Omental fat pad (tissue), 4 donors: ENCODE results near the gene PAK1. TPM values are rescaled to one million over a fixed set of nuclear protein-coding genes. Genes with fewer than 3 reads are reported as not detected.

ENCODE experiments used
- ATAC-seq: fragments of 150-250 bp; one replicate; pipeline ENCODE4 v1.9.1; 2016; ENCODE audit warnings: mild to moderate bottlenecking, moderate library complexity; ENCODE audit not compliant: low FRiP score
- DNase-seq: peaks from one replicate; pipeline ENCODE4 v3.0.0-alpha.2; 2019; ENCODE audit warnings: low spot score
- total RNA-seq, 4 donors: library from RNA; depleted of rRNA; stranded (reverse); fragments of >200 nt; gene quantifications; one replicate each; pipeline ENCODE4 v1.1.0, GENCODE V29; 2016
- TF ChIP-seq, protein P1 (sequence below), 3 donors: fragments of 450-650 bp; IDR thresholded peaks; one replicate each; pipeline ENCODE4 v1.5.1; 2016 to 2017; ENCODE audit warnings: antibody characterized with exemption in 3 of 3, mild to moderate bottlenecking in 3 of 3, moderate library complexity in 2 of 3

PAK1 gene
- total RNA-seq, 4 donors from 2014 or later: 17.7 to 36.7 (median 22.3) TPM

- TF ChIP-seq, protein P1, sequence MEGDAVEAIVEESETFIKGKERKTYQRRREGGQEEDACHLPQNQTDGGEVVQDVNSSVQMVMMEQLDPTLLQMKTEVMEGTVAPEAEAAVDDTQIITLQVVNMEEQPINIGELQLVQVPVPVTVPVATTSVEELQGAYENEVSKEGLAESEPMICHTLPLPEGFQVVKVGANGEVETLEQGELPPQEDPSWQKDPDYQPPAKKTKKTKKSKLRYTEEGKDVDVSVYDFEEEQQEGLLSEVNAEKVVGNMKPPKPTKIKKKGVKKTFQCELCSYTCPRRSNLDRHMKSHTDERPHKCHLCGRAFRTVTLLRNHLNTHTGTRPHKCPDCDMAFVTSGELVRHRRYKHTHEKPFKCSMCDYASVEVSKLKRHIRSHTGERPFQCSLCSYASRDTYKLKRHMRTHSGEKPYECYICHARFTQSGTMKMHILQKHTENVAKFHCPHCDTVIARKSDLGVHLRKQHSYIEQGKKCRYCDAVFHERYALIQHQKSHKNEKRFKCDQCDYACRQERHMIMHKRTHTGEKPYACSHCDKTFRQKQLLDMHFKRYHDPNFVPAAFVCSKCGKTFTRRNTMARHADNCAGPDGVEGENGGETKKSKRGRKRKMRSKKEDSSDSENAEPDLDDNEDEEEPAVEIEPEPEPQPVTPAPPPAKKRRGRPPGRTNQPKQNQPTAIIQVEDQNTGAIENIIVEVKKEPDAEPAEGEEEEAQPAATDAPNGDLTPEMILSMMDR (IDR thresholded peaks at IDR 0.05): no peak
- ATAC-seq (no peak), DNase-seq (no peak)
Observed at GRCh38 chr11:77418155-77418970, 55.5 kb downstream of the PAK1 start.

- TF ChIP-seq, protein P1 (IDR thresholded peaks at IDR 0.05): no peak
- DNase-seq: no peak
- no peak for ATAC-seq
Observed at GRCh38 chr11:77416357-77416756, 57.5 kb downstream of the PAK1 start.

DNA sequence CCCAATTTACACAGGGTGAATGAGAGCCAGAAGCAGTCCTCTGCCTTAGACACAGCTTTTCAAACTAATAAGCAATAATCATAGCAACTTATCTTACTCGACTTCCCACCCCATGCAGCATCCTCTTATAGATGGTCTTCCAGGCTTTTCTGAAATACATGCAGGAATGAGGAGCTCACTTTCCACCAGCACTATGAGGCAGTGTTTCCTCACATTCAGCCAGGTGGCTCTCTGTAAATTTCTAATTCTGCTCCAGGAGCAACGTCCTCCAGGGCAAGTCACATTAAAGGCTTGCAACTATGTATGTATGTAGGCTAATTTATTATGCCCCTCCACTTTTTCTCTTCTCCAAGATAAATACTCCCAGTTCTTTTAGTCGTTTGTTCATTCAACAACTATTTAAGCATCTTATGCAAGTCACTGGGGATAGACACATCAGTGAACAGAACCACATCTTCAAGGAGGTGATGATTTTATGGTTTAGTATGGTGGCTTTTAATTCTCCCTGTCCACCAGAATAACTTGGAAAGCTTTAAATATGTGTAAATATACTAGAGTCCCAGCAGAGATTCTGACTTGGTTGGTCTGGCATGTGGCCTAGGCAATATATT, 59.9 kb downstream of the PAK1 start:
- TF ChIP-seq, protein P1 (IDR thresholded peaks at IDR 0.05): no peak
- no peak for ATAC-seq
- no peak for DNase-seq

DNA sequence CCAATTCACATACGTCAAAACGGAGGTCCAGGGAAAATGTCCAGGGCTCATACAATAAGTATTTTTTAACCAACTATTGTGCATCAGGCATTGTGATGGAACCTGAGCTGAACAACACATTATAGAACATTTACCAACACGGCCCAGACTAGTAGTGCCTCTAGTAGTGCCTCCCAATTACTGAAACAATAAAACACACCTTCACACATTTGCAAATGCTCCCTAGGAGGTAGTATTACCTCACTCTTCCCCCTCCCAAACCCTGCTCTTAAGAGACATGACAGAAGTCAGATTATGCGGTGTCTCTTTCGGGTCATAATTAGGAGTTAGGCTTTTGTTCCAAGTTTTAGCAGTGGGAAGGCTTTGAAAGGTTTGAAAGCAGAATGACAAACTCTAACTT, 61.1 kb downstream of the PAK1 start:
- TF ChIP-seq, protein P1 (IDR thresholded peaks at IDR 0.05): no peak
- no peak for ATAC-seq
- no peak for DNase-seq

GRCh38 chr11:77411717-77412441, 62.0 kb downstream of the PAK1 start:
- DNase-seq (peak; percentile 53), ATAC-seq (peak; percentile 98)

DNA sequence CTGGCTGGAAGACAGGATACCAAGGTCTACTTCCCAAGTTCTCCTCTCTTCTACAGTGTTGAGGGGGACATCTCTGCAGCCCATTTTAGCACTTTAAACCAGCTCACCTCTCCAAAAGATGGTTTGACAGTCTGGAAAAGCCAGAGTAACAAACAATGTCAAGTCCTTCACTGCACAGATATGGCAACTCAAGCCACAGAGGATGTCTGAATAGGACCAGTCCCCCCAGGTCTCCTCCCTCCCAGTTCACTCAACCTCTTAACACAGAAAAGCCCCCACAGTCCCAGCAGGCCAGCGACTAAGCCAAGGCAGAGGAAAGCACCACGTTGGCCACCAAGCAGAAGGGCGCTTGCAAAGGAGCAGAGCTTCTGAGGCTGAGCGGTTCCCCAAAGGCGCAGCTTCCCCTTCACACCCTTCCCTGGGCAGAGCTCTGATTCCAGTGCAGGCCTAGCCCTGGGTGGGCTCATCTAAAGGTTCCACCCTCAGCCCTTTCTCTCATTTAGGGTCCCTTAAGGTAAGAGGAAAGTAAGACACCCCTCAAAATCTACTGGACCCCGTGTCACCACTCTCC, 62.7 kb downstream of the PAK1 start:
- TF ChIP-seq, protein P1 (IDR thresholded peaks at IDR 0.05): no peak
- DNase-seq (no peak), ATAC-seq (peak; percentile 37)

More at GRCh38 chr11:77411717-77412441, 62.0 kb downstream of the PAK1 start:
- TF ChIP-seq, protein P1 (IDR thresholded peaks at IDR 0.05): no peak
